Fibroblast of the aortic adventitia (primary cell): ENCODE measurements around the gene SAMD9L. TPM values are rescaled to one million over a fixed set of nuclear protein-coding genes. Genes with fewer than 3 reads are reported as not detected.
A peak's percentile ranks its signal among the peaks of the same experiment; 100 is the strongest.

ENCODE experiments used
- DNase-seq: peaks from one replicate; pipeline ENCODE4 v3.0.0-alpha.2; 2010; ENCODE audit warnings: low read depth
- H3K4me3 ChIP-seq: 2 replicates; pipeline ENCODE4 v1.5.1; 2011; ENCODE audit warnings: low read depth, mild to moderate bottlenecking, control low read depth, low read length, moderate library complexity
- CTCF ChIP-seq: IDR thresholded peaks from 2 replicates; pipeline ENCODE4 v1.5.1; 2011; ENCODE audit warnings: mild to moderate bottlenecking, low read length, control low read depth, inconsistent platforms; ENCODE audit not compliant: insufficient read depth
- total RNA-seq: library from RNA; depleted of rRNA; stranded (reverse); fragments of >200 nt; gene quantifications from 2 replicates; pipeline ENCODE4 v1.2.3, GENCODE V29; 2012; ENCODE audit warnings: low replicate concordance

SAMD9L gene
- total RNA-seq, 1 donor = 22.6 TPM

GRCh38 chr7:93117327-93117726, 30.9 kb downstream of the SAMD9L start:
- peak overlapping the region; percentile 58 for H3K4me3 ChIP-seq
- no peak for DNase-seq
- no peak for TF ChIP-seq CTCF

- peak; percentile 68 for DNase-seq
- H3K4me3 ChIP-seq = peak overlapping the region; percentile 58
- no peak for TF ChIP-seq CTCF
Measured at GRCh38 chr7:93115796-93116195, 32.4 kb downstream of the SAMD9L start.

DNA sequence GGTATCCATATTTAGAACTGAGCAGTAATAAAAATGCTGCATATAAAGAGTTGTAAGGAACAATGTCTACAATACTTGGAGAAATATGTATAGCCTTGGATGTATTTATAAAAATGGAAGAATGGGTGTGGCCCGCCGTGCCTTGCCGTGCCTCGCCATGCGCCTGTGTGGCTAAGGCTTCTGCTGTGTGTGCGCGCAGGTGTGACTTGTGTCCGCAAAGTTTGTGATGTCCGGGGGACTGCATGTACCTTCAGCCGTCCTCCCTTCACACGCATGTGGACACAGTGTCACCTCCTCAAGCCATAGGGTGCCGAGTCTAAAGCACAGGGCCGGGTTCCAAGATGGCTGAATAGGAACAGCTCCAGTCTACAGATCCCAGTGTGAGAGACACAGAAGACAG, 40.2 kb downstream of the SAMD9L start:
- TF ChIP-seq CTCF = no peak
- DNase-seq = no peak
- H3K4me3 ChIP-seq = no peak overlapping the region

DNA sequence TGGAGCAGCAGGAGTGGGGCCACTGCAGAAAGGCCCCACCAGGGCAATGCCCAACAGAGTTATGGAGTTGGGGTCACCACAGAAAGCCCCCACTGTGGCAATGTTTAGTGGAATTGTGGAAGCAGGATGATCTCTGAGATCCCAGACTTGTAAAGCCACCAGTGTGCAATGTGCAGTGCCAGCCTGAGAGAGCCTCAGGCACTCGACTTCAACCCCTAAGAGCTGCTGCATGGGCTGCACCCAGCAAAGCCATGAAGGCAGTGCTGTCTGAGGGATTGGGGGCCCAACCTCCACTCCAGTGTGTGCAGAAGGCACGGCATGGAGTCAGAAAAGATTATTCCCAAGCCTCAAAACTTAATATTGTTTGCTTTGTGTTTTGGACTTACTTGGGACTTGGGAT, 50.8 kb downstream of the SAMD9L start:
- no peak overlapping the region for H3K4me3 ChIP-seq
- no peak for DNase-seq
- no peak for TF ChIP-seq CTCF

- no peak overlapping the region for H3K4me3 ChIP-seq
- peak; percentile 79 for DNase-seq
- peak; percentile 76 for TF ChIP-seq CTCF
Measured at GRCh38 chr7:93092757-93093370, 55.3 kb downstream of the SAMD9L start.

Other genes with a start within 250 kb of the SAMD9L start
- 18.3 and 57.5 TPM in 2 replicates for gene SAMD9, start 30.4 kb downstream of the SAMD9L start, total RNA-seq
- gene HEPACAM2, start 78.1 kb upstream of the SAMD9L start, total RNA-seq = not detected in 2 replicates
- 32.3 and 50.0 TPM in 2 replicates for gene VPS50, start 84.0 kb upstream of the SAMD9L start, total RNA-seq